IPS-20b (cell line): ENCODE results near the gene LRIT3.

Experiments
- H3K27ac ChIP-seq: one replicate; pipeline ENCODE4 v1.5.1; 2013; ENCODE audit warnings: low read length
- H3K27me3 ChIP-seq: 2 replicates; pipeline ENCODE4 v1.6.1; 2013; ENCODE audit warnings: mild to moderate bottlenecking, low read length, inconsistent platforms; ENCODE audit not compliant: insufficient read depth
- H3K36me3 ChIP-seq: 2 replicates; pipeline ENCODE4 v1.6.1; 2013; ENCODE audit warnings: low read depth, mild to moderate bottlenecking, inconsistent platforms, low read length, moderate library complexity; ENCODE audit not compliant: insufficient read depth
- H3K4me1 ChIP-seq: 2 replicates; pipeline ENCODE4 v1.6.1; 2013; ENCODE audit warnings: mild to moderate bottlenecking, control low read depth, inconsistent platforms, low read length, moderate library complexity; ENCODE audit not compliant: insufficient read depth
- H3K4me3 ChIP-seq: 2 replicates; pipeline ENCODE4 v1.5.1; 2013; ENCODE audit warnings: mild to moderate bottlenecking, low read length, inconsistent platforms
- H3K9ac ChIP-seq: 2 replicates; pipeline ENCODE4 v1.6.1; 2013; ENCODE audit warnings: low read depth, mild to moderate bottlenecking, inconsistent platforms, low read length, moderate library complexity
- H3K9me3 ChIP-seq: 2 replicates; pipeline ENCODE4 v1.6.1; 2013; ENCODE audit warnings: mild to moderate bottlenecking, low read depth, low read length, inconsistent platforms; ENCODE audit not compliant: insufficient read depth

The LRIT3 gene

DNA sequence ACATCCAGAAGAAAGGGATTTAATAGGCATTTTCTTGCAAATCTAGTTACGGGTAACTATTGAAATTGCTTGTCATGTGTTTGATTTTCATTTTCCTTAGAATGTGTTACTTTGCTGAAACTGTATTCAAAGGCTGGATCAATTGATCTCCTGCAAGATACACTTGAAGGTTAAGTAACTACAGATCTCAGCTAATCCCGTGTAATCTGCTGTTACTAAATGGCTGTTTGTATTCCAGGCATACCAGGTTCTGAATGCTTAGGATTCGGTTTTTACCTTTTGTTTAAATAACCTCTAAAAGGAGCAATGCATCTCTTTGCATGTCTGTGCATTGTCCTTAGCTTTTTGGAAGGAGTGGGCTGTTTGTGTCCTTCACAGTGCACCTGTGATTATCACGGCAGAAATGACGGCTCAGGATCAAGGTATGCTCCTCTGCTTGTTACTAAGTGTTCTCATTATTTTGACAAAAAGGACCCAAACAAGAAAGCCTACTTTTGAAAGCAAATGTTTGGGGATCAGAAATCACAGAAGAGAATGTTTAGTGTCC lies at the start of gene LRIT3:
LRIT3 (plus strand) TSS at position 212 of the 547 bp plus-strand sequence; CDS start at position 307, 95 bp downstream.
- H3K4me1 ChIP-seq, result peaks cover 4% of the 10 kb centered on the region; the same call in 1 of the 2 replicates
- no peak within 1 kb of the TSS for H3K27ac ChIP-seq
- no peaks in the 10 kb centered on the region for H3K36me3 ChIP-seq
- H3K9me3 ChIP-seq, result no peaks in the 10 kb centered on the region
- H3K9ac ChIP-seq, result no peak within 1 kb of the TSS
- no peak within 1 kb of the TSS for H3K4me3 ChIP-seq
- no peaks in the 10 kb centered on the region for H3K27me3 ChIP-seq

DNA sequence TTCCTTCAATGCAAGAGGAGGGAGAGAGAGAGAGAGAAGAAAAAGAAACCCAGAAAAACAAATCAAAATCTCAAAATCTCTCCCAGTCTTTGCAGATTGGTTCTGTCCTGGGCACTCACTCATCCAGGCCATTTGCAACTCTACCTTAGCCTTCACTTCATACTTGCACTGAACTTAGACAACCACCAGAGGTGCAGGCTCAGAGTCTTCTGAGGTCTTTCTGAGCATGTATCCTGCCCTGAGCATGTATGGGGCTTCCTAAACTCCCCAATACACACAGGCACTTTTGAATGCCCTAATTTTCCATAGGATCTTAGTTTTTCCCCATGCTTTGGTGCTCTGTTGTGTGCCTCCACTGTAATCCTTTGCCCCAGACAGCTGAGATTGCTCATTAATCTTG lies 49.0 kb upstream of the LRIT3 start:
- Histone ChIP-seq H3K4me1 (no peaks in the 10 kb centered on the region), H3K9me3 (no peaks in the 10 kb centered on the region), H3K36me3 (no peaks in the 10 kb centered on the region), H3K9ac (no peak overlapping the region), H3K27ac (no peak overlapping the region), H3K27me3 (no peaks in the 10 kb centered on the region), H3K4me3 (no peak overlapping the region)

GRCh38 chr4:109801099-109801789 lies 46.7 kb upstream of the LRIT3 start:
- H3K4me3 ChIP-seq, result no peak overlapping the region

GRCh38 chr4:109801895-109802319 lies 46.0 kb upstream of the LRIT3 start, which contains the start of gene CFI:
TSS of gene CFI (minus strand) at chr4:109801999. CDS start at chr4:109801971, 28 bp downstream.
- no peak within 1 kb of the TSS for H3K9ac ChIP-seq
- H3K27me3 ChIP-seq, result no peaks in the 10 kb centered on the region
- H3K4me1 ChIP-seq, result no peaks in the 10 kb centered on the region
- H3K4me3 ChIP-seq, result no peak within 1 kb of the TSS
- no peak within 1 kb of the TSS for H3K27ac ChIP-seq
- no peaks in the 10 kb centered on the region for H3K36me3 ChIP-seq
- H3K9me3 ChIP-seq, result no peaks in the 10 kb centered on the region

More at GRCh38 chr4:109801099-109801789, 46.7 kb upstream of the LRIT3 start:
- Histone ChIP-seq H3K36me3 (no peaks in the 10 kb centered on the region), H3K27ac (no peak overlapping the region), H3K27me3 (no peaks in the 10 kb centered on the region), H3K4me1 (no peaks in the 10 kb centered on the region), H3K9me3 (no peaks in the 10 kb centered on the region), H3K9ac (no peak overlapping the region)

DNA sequence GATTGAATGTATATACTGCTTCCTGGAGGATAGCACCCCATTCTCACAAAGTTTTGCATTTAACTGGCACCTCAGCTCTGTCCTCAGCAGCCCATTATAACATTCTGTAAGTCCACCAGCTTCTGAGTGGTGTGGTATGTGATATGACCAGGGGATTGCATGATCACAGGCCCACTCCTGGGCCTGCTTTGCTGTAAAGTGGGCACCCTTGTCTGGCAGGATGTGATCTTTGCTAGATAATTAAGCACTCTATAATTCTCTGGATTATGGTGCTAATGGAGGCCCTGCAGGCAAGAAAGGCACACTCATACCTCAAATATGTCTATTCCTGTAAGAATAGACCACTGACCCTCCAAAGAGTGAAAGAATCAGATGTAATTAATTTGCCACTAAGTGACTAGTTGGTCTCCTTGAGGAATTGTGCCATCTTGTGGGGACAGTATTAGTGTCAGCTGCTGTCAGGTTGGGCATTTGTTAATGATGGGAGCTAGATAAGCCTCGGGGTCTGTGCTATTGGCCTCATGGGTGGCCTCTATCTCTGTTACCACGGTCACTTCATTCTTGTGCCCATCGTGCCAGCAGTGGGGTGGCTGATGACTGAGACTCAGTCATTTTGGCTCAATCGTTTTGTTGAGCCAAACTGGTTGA lies 43.9 kb upstream of the LRIT3 start:
- H3K9ac ChIP-seq, result no peak overlapping the region
- H3K4me1 ChIP-seq, result no peaks in the 10 kb centered on the region
- no peak overlapping the region for H3K4me3 ChIP-seq
- H3K9me3 ChIP-seq, result no peaks in the 10 kb centered on the region
- H3K27me3 ChIP-seq, result no peaks in the 10 kb centered on the region
- H3K36me3 ChIP-seq, result no peaks in the 10 kb centered on the region
- no peak overlapping the region for H3K27ac ChIP-seq

DNA sequence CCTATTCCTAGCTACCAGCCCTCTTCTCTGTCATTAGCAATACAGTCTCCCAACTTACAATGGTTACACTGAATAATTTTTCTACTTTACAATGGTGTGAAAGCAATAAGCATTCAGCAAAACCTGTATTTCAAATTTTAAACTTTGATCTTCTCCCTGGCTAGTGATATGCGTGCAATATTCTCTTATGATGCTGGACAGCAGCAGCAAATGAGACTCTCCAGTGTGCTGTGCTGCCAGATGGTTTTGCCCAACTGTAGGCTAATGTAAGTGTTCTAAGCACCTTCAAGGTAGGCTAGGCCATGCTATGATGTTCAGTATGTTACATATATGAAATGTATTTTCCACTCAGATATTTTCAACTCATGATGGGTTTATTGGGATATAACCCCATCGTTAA lies 38.3 kb upstream of the LRIT3 start:
- no peak overlapping the region for H3K27ac ChIP-seq
- no peaks in the 10 kb centered on the region for H3K36me3 ChIP-seq
- H3K9me3 ChIP-seq, result no peaks in the 10 kb centered on the region
- peaks cover 5% of the 10 kb centered on the region for H3K4me1 ChIP-seq
- no peaks in the 10 kb centered on the region for H3K27me3 ChIP-seq
- no peak overlapping the region for H3K9ac ChIP-seq
- no peak overlapping the region for H3K4me3 ChIP-seq

- Histone ChIP-seq H3K27ac (no peak overlapping the region), H3K4me3 (peak overlapping the region; percentile 31; the same call in 1 of the 2 replicates), H3K4me1 (peaks cover 5% of the 10 kb centered on the region), H3K9me3 (no peaks in the 10 kb centered on the region), H3K27me3 (no peaks in the 10 kb centered on the region), H3K36me3 (no peaks in the 10 kb centered on the region), H3K9ac (no peak overlapping the region; the same call in 1 of the 2 replicates)
Measured at GRCh38 chr4:109810552-109811387, 37.1 kb upstream of the LRIT3 start.

DNA sequence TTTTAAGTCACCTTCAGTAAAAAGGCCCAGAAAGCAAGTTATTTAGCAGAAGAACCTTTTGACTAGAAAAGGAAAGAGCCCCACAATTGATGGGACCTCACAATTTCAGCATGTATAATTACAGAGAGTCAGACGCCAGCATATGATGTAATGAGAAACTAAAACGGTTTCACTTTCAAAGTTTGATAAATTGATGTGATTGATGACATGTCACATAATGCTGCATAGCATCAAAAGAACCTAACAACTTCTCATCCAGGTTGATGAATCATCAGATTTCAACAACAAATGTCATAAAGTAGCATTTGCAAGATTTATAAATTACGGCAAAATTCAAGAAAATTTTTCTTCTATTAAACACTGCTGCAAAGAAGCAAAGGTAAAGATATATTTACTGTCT lies 36.2 kb upstream of the LRIT3 start:
- Histone ChIP-seq H3K9ac (no peak overlapping the region), H3K27ac (no peak overlapping the region), H3K4me3 (no peak overlapping the region), H3K27me3 (no peaks in the 10 kb centered on the region), H3K4me1 (peaks cover 5% of the 10 kb centered on the region), H3K9me3 (no peaks in the 10 kb centered on the region), H3K36me3 (no peaks in the 10 kb centered on the region)

DNA sequence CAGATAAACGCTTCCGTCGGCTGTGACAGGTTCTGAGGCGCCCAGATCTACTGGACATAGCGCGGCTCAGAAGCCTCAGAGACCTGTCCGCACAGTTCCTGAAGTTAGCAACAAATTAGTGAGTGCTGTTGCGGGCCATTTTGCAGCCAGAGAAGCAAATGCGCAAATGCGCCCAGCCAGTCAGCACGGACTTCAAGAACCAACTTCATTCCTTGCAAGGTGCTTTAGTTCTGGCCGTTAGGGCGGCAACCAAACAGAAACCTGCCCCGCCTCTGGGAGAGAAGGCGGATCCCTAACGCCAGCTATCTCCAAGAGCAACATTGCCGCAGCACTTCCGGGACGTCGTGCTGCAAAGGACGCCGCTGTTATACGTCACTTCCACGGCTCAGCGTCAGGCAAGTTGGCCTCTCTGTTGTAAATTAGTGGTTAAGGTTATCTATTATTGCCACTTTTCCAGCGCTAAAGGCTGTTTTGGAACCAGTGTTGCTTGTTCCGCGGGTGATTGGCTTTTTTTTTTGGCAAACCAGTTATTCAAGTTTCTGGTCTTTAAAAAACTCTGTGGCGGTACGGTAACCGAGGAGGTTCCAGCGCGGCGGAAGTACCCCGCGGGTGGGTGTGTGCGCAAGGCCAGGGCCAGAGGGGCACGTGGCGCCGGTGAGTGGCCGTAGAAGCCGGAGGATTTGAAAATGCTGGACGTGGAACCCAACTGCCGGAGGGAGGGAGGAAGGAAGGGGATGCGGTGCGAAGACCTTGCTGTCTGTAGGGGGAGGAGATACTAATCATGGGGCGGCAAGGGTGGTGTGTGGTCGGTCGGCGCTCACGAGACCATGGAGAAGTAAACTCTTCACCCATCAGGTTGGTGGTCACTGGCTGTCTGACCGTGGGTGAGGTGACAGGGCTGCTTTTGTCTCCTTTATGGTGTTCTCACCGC lies 32.5 kb upstream of the LRIT3 start, which contains the start of gene GAR1:
GAR1 (plus strand) TSS at position 612 of the 931 bp plus-strand sequence. CDS start 403 bp downstream, outside the sequence.
- Histone ChIP-seq H3K4me1 (peaks cover 3% of the 10 kb centered on the region; the same call in 1 of the 2 replicates), H3K4me3 (peak within 1 kb of the TSS; percentile 97), H3K9me3 (no peaks in the 10 kb centered on the region), H3K27me3 (no peaks in the 10 kb centered on the region), H3K9ac (peak within 1 kb of the TSS; percentile 98), H3K27ac (peak within 1 kb of the TSS; percentile 51), H3K36me3 (peaks cover 36% of the 10 kb centered on the region)

DNA sequence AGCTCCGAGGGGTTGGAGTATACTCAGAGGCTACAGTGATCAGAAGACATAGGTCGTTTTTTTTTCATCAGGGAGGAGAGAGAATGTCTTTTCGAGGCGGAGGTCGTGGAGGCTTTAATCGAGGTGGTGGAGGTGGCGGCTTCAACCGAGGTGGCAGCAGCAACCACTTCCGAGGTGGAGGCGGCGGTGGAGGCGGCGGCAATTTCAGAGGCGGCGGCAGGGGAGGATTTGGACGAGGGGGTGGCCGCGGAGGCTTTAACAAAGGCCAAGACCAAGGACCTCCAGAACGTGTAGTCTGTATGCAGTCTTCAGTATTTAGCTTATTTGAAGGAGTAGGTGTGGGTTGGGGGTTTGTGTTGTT lies 31.8 kb upstream of the LRIT3 start:
- peaks cover 42% of the 10 kb centered on the region for H3K36me3 ChIP-seq
- peak overlapping the region; percentile 97 for H3K4me3 ChIP-seq
- peaks cover 3% of the 10 kb centered on the region; the same call in 1 of the 2 replicates for H3K4me1 ChIP-seq
- H3K27me3 ChIP-seq, result no peaks in the 10 kb centered on the region
- H3K9ac ChIP-seq, result peak overlapping the region; percentile 98
- H3K9me3 ChIP-seq, result no peaks in the 10 kb centered on the region
- peak overlapping the region; percentile 51 for H3K27ac ChIP-seq
